Epithelial cell of esophagus (primary cell): ENCODE results near the gene NFKB2.

Experiments used
- DNase-seq: peaks from one replicate; pipeline ENCODE4 v3.0.0; 2010; ENCODE audit warnings: low read depth
- H3K4me3 ChIP-seq: 2 replicates; pipeline ENCODE4 v1.5.1; 2011; ENCODE audit warnings: mild to moderate bottlenecking, low read length, control low read depth
- CTCF ChIP-seq: IDR thresholded peaks from 2 replicates; pipeline ENCODE4 v1.5.1; 2011; ENCODE audit warnings: low read depth, mild to moderate bottlenecking, low read length, control low read depth, inconsistent platforms; ENCODE audit not compliant: insufficient read depth; ENCODE audit errors: missing control alignments

NFKB2 gene

GRCh38 chr10:102408728-102409603 lies 13.5 kb downstream of the NFKB2 start:
- peak overlapping the region; percentile 14 for H3K4me3 ChIP-seq
- TF ChIP-seq CTCF: no peak
- DNase-seq: no peak

GRCh38 chr10:102409604-102410428 lies 14.3 kb downstream of the NFKB2 start:
- H3K4me3 ChIP-seq: peak overlapping the region; percentile 14
- no peak for TF ChIP-seq CTCF
- no peak for DNase-seq

- no peak for TF ChIP-seq CTCF
- H3K4me3 ChIP-seq: peak overlapping the region; percentile 14
- no peak for DNase-seq
These were observed 15.0 kb downstream of the NFKB2 start for GRCh38 chr10:102410429-102411073.

- TF ChIP-seq CTCF: no peak
- DNase-seq: no peak
- no peak overlapping the region for H3K4me3 ChIP-seq
These were observed 16.1 kb downstream of the NFKB2 start for GRCh38 chr10:102411341-102412255.

GRCh38 chr10:102412293-102412692 lies 16.8 kb downstream of the NFKB2 start:
- no peak for TF ChIP-seq CTCF
- DNase-seq: no peak
- no peak overlapping the region for H3K4me3 ChIP-seq
